HEK293T (cell line): ENCODE results near the gene RIPOR1.

ENCODE experiments used
- CTCF ChIA-PET: fragments of 350-600 bp; formaldehyde crosslinking; extraction: SDS; loops from one replicate; lab custom pipeline; 2021; ENCODE audit warnings: antibody characterized with exemption, inconsistent platforms; lab: Yijun Ruan, JAX
- POLR2A ChIA-PET: fragments of 350-600 bp; formaldehyde crosslinking; extraction: SDS; loops from one replicate; lab custom pipeline; 2020; ENCODE audit warnings: antibody characterized with exemption, inconsistent platforms; lab: Yijun Ruan, JAX
- DNase-seq: peaks from one replicate; pipeline ENCODE4 v3.0.0; 2012; ENCODE audit warnings: mixed read lengths; ENCODE audit errors: extremely low spot score
- ARNT ChIP-seq: fragments of 450-650 bp; IDR thresholded peaks from 2 replicates; pipeline ENCODE4 v1.6.1; 2017; ENCODE audit warnings: mild to moderate bottlenecking
- BHLHE40 ChIP-seq: fragments of 450-650 bp; IDR thresholded peaks from 2 replicates; pipeline ENCODE4 v1.6.1; 2016; ENCODE audit warnings: mild to moderate bottlenecking, moderate library complexity, borderline replicate concordance
- CTBP1 ChIP-seq: fragments of 450-650 bp; IDR thresholded peaks from 2 replicates; pipeline ENCODE4 v1.6.1; 2016; ENCODE audit warnings: borderline replicate concordance
- ELF4 ChIP-seq: fragments of 450-650 bp; IDR thresholded peaks from 2 replicates; pipeline ENCODE4 v1.6.1; 2017; ENCODE audit warnings: antibody characterized with exemption
- FOXA1 ChIP-seq: fragments of 450-650 bp; IDR thresholded peaks from 2 replicates; pipeline ENCODE4 v1.6.1; 2016; ENCODE audit warnings: mild to moderate bottlenecking
- FOXK2 ChIP-seq: fragments of 450-650 bp; IDR thresholded peaks from 2 replicates; pipeline ENCODE4 v1.6.1; 2016; ENCODE audit warnings: mild to moderate bottlenecking
- FOXM1 ChIP-seq: fragments of 450-650 bp; IDR thresholded peaks from 2 replicates; pipeline ENCODE4 v1.6.1; 2017; ENCODE audit warnings: mild to moderate bottlenecking, borderline replicate concordance
- HDGF ChIP-seq: fragments of 450-650 bp; IDR thresholded peaks from 2 replicates; pipeline ENCODE4 v1.6.1; 2017; ENCODE audit warnings: antibody characterized with exemption, borderline replicate concordance
- L3MBTL2 ChIP-seq: fragments of 450-650 bp; conservative IDR thresholded peaks from 2 replicates; pipeline ENCODE4 v1.6.1; 2016; ENCODE audit warnings: mild to moderate bottlenecking
- LEF1 ChIP-seq: fragments of 450-650 bp; IDR thresholded peaks from 2 replicates; pipeline ENCODE4 v1.6.1; 2017; ENCODE audit warnings: mild to moderate bottlenecking, borderline replicate concordance
- NFRKB ChIP-seq: fragments of 450-650 bp; IDR thresholded peaks from 2 replicates; pipeline ENCODE4 v1.6.1; 2016; ENCODE audit warnings: mild to moderate bottlenecking, moderate library complexity
- SP1 ChIP-seq: fragments of 450-650 bp; IDR thresholded peaks from 2 replicates; pipeline ENCODE4 v1.6.1; 2017
- SUZ12 ChIP-seq: fragments of 450-650 bp; IDR thresholded peaks from 2 replicates; pipeline ENCODE4 v1.6.1; 2016; ENCODE audit warnings: mild to moderate bottlenecking
- TARDBP ChIP-seq: fragments of 450-650 bp; IDR thresholded peaks from 2 replicates; pipeline ENCODE4 v1.6.1; 2016
- ZNF384 ChIP-seq: fragments of 450-650 bp; IDR thresholded peaks from 2 replicates; pipeline ENCODE4 v1.6.1; 2016
- TF ChIP-seq, protein P1 (sequence below): fragments of 450-650 bp; IDR thresholded peaks from 2 replicates; pipeline ENCODE4 v1.6.1; 2016

The RIPOR1 gene

GRCh38 chr16:67517155-67517445, 11.5 kb upstream of the RIPOR1 start:
- ChIA-PET POLR2A (interaction anchor here (0.8 to 2.2 kb wide), 2 partner anchors 36 to 143 kb away, joined by 3 to 7 read pairs; partner anchors contain the start of genes ACD and ATP6V0D1), CTCF (interaction anchor here (0.6 kb wide), 1 partner anchor 53 kb away, joined by 5 read pairs; no protein-coding TSS in a partner anchor)
- TF ChIP-seq BHLHE40 (no peak), FOXM1 (no peak), ELF4 (no peak), L3MBTL2 (no peak), HDGF (no peak), NFRKB (no peak), LEF1 (no peak), CTBP1 (no peak), ARNT (no peak), FOXA1 (no peak), FOXK2 (no peak), ZNF384 (no peak), SP1 (no peak), TARDBP (no peak), SUZ12 (no peak)
- TF ChIP-seq, protein P1, sequence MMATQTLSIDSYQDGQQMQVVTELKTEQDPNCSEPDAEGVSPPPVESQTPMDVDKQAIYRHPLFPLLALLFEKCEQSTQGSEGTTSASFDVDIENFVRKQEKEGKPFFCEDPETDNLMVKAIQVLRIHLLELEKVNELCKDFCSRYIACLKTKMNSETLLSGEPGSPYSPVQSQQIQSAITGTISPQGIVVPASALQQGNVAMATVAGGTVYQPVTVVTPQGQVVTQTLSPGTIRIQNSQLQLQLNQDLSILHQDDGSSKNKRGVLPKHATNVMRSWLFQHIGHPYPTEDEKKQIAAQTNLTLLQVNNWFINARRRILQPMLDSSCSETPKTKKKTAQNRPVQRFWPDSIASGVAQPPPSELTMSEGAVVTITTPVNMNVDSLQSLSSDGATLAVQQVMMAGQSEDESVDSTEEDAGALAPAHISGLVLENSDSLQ = no peak
- DNase-seq = no peak

DNA sequence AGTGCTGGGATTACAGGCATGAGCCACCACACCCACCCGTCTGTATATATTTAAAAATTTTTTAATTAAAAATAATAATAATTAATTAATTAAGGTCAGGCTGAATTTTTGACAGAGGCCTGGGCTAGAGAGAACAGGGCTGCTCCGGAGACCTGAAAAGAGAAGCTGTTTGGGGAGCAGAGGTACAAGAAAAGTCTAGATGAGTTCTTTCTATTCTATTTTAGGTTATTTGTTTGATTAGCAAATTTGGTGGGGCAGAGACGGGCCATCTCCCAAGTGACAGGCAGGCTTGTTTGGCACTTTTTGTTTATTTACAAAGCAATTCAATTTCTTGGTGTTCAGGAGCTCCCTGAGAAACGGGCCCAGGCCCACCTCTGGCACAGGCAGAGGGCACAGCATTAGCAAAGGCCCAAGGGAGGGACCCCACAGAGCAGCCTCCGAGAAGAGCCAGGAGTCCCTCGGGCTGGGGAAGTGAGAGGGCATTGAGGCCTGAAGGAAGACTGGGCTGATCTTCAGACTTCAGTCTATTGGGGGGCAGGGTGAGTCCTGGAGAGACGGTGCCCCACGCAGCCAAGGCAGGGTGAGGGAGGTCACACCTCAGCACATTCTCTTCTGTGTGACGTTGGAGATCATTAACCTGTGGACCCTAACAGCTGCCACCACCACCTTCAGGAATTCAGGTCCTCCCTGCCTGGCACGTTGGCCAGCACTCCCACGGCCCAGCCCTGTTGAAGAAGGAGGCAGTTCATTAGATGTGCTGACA, 10.8 kb upstream of the RIPOR1 start:
- TF ChIP-seq, protein P1 = no peak
- TF ChIP-seq ELF4 (no peak), NFRKB (no peak), FOXM1 (no peak), SP1 (no peak), ARNT (no peak), BHLHE40 (no peak)
- ChIA-PET POLR2A (interaction anchor here (0.8 to 2.2 kb wide), 2 partner anchors 37 to 142 kb away, joined by 3 to 7 read pairs; partner anchors contain the start of genes ACD and ATP6V0D1), CTCF (no interaction called here)
- DNase-seq = no peak

GRCh38 chr16:67518676-67519075, 10.0 kb upstream of the RIPOR1 start:
- CTCF ChIA-PET = interaction anchor here (0.6 kb wide), 1 partner anchor 381 kb away, joined by 4 read pairs; no protein-coding TSS in a partner anchor
- POLR2A ChIA-PET = no interaction called here
- TF ChIP-seq SUZ12 (no peak), CTBP1 (no peak)
- no peak for DNase-seq

DNA sequence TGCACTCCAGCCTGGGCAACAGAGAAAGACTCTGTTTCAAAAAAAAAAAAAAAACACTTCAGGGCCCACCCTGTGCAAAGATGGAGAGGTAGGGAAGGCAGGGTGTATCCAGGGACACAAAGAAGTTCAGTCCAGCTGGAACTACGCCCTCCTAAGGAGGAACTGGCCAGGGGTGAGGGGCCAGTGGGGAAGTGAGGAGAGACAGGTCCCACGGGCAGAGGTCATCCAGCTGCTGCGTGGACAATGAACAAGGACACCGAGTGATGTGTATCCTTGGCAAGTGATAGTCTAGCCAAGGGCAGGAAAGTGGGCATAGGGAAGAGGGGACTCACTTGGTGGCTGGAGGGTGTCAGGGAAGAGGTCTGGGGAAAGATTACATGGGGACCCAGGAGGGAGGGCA, 9.4 kb upstream of the RIPOR1 start:
- TF ChIP-seq NFRKB (no peak), LEF1 (no peak), ELF4 (no peak), ZNF384 (no peak), FOXK2 (no peak), L3MBTL2 (no peak), HDGF (no peak), TARDBP (no peak), SP1 (no peak), SUZ12 (no peak), CTBP1 (no peak)
- TF ChIP-seq, protein P1 = no peak
- ChIA-PET CTCF (interaction anchor here (0.6 kb wide), 1 partner anchor 382 kb away, joined by 4 read pairs; no protein-coding TSS in a partner anchor), POLR2A (no interaction called here)
- DNase-seq = no peak

DNA sequence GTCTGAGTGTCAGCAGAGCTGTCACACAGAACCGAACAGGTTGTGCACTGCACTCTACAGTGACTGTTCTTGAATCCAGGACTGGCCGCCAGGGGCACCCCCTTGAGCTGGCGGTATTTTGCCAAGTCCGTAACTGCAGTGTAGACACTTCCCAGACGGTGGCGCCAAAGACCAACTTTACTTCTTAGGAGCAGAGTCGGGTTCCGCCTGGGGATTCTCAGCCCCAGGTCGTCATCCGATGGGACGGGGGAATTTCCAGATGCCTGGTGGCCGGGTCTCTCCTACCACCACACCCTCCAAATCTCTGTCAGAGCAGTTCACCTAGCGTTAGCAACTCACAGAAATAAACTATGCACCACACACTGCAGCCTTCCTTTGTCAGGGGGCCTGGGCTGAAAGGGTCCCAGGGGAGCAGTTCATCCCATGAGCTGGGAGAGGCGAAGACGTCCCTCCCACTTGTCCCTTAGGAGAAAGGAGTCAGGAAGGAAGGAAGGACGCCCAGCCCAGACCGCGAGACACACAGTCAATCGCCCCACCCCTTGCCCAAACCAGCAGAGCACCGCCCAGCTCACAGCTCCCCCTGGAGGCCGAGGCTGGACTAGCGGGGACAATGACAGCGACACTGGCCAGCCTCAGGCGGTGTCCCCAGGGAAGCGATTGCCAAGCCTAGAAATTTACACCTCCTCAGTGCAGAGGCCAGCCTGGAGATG, 7.4 kb upstream of the RIPOR1 start:
- TF ChIP-seq, protein P1 = 0 out of 2 replicates have a peak, but pooled peaks have one; percentile 2
- TF ChIP-seq FOXM1 = no peak
- DNase-seq = peak; percentile 92
- ChIA-PET POLR2A (interaction anchor here (0.6 to 2.5 kb wide), 11 partner anchors 8 to 501 kb away, joined by 3 to 19 read pairs (median 4); partner anchors contain the start of genes ACD, ATP6V0D1 and CTCF), CTCF (interaction anchor here (0.6 to 2.2 kb wide), 34 partner anchors 9 to 588 kb away, joined by 3 to 35 read pairs (median 5); partner anchors contain the start of genes ACD, AGRP, ATP6V0D1 and C16orf86)
